Left renal cortex interstitium (tissue), 4 donors: ENCODE data around the gene CHCT1. TPM values are rescaled to one million over a fixed set of nuclear protein-coding genes. Genes with fewer than 3 reads are reported as not detected.

Source experiments
- DNase-seq, 4 donors: peaks; one replicate each; pipeline ENCODE4 v3.0.0-alpha.2; 2013; ENCODE audit warnings: low read depth in 4 of 4, low spot score in 2 of 4, missing footprints in 1 of 4
- polyA plus RNA-seq, 4 donors: library from polyadenylated mRNA; unstranded; fragments of 120-200 nt; gene quantifications; one replicate each; pipeline ENCODE4 v1.2.1, GENCODE V29; 2013; ENCODE audit not compliant: insufficient read length in 4 of 4

Gene CHCT1
- polyA plus RNA-seq, 4 donors, result 0.34 TPM; not detected in 3

GRCh38 chr17:60439501-60439900 lies 17.2 kb downstream of the CHCT1 start:
- DNase-seq, result no peak

- DNase-seq, result no peak
Measured at GRCh38 chr17:60442271-60443173, 20.2 kb downstream of the CHCT1 start.

- no peak for DNase-seq
Measured at GRCh38 chr17:60443713-60444112, 21.4 kb downstream of the CHCT1 start.

DNA sequence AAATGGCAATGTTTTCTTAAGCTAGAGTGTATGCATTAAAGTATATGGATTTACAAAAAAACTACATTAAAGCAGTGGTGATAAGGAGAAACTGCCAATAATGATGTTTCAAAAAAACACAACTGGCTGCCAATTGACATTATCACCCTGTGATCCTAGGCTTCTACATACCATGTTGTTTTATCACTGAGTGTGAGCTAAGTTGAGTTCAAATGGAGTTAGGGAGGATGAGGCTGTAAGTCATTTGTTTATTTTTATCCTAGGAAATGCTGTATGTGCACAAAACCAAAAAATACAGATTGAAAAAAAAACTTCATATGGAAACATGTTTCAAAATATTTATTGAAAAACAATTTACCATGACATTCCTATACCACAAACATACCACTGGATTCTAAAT lies 22.9 kb downstream of the CHCT1 start:
- no peak for DNase-seq

DNA sequence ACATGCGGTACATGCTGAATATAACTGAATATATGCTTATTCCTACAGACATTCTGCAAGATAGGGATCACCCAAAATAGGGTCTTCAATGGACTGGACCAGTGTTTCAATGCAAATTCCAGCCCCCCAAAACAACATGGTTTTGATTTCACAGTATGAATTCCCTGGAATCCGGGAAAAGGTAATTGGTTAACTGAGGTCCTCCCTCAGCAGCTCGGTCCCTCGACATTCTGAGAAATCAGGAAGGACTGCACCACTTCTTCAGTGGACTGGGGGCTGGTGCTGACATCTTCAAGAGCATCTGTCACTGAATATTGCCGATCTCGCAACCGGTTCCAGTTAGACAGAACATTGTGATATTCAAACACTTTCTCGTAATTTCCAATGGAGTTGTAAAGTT lies 25.1 kb downstream of the CHCT1 start:
- no peak for DNase-seq

DNA sequence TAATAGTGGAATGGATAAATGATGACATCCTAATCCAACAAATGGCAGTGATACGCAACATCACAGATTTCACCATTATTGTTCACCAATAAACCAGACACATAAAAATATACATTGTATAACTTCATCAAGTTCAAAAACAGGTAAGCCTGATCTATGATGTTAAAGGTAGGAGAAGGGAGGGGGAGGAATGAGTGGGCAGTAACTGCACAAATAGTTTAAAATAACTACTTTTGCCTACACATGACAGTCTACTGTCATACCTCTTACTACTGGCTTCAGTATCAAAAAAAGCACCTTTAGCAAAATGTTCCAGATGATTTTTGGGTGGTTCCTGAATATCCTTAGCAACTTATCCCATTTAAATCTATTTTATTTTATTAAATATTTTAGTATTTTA lies 28.8 kb downstream of the CHCT1 start:
- DNase-seq, result no peak

GRCh38 chr17:60451965-60452364 lies 29.7 kb downstream of the CHCT1 start:
- no peak for DNase-seq

GRCh38 chr17:60455378-60455777 lies 33.1 kb downstream of the CHCT1 start:
- no peak for DNase-seq

- DNase-seq, result no peak
Measured at GRCh38 chr17:60457148-60457547, 34.9 kb downstream of the CHCT1 start.

DNA sequence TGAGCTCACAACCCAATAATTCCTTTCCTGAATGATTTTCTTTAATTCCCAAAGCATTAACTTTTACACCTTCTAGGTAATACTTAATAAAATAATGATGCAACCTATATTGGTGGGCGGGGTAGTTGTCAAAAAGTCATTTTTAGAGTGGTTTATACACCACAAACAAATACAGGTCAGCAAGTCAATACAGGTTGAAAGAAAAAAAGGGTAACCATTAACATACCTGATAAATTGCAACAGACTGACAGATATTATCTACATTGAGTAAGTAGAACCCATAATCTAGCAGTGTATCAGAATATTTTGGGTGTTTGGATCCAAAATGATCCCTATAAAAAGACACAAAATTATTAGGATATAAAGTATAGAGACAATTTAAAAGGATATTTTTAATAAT lies 39.3 kb downstream of the CHCT1 start:
- DNase-seq, result no peak

DNA sequence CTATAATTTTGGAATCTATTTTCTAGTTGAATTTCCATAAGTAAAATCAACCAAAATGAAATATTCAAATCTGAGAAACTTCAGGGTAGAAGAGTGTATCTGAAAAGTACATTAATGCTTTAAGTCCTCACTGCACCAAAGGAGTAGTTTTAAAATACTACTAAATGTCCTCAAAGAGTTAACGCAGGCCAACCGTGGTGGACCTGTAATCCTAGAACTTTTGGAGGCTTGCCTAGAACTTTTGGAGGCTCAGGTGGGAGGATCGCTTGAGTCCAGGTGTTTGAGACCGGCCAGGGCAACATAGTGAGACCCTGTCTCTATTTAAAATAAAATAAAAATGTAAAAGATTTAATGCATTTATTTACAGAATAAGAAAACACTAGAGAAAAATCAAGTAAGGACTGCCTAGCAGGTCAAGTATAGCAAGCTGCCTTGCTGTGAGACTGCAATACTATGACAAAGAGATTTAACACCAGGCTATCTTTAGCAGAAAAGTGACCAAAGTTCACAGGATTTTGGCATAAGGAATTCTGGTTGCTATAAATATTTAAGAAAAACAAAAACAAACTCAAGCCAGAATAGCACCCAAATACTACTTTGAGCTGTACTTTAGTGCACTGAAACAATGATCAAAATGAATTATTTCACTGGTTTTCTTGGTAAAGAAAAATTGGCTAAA lies 41.0 kb downstream of the CHCT1 start:
- DNase-seq, result peak in 1 of 4 donors; percentile 32

DNA sequence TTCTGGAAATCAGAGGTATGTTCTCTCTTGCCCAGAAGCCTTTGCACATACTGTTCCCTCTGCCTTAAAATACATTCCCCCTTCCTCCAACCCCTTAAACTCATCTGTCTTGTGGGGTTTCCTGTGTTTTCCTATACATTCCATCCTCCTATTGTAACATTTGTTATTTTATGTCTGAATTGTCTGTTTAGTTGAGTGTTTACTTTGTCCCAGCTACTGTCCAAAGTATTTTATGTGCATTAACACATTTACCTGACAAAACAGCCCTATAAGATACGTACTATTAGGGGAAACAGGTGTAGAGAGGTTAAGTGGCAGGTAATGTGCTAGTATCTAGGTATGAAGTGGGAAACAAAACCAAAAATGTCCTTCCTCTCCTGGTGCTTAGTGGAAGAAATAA lies 42.1 kb downstream of the CHCT1 start:
- DNase-seq, result no peak

GRCh38 chr17:60468371-60468770 lies 46.1 kb downstream of the CHCT1 start:
- DNase-seq, result no peak

DNA sequence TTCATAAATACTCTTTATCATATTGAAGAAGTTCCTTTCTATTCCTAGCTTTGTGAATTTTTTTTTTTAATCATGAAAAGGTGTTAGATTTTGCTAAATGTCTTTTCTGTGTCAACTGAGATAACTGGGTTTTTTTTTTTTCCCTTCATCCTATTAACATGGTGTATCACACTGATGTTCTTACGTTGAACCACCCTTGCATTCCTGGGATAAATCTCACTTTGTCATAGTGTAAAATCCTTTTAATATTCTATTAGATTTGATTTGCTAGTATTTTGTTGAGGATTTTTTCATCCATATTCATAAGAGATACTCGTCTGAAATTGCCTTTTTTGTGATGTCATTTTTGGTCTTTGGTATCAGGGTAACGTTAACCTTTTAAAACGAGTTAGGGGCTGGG lies 49.2 kb downstream of the CHCT1 start:
- no peak for DNase-seq

DNA sequence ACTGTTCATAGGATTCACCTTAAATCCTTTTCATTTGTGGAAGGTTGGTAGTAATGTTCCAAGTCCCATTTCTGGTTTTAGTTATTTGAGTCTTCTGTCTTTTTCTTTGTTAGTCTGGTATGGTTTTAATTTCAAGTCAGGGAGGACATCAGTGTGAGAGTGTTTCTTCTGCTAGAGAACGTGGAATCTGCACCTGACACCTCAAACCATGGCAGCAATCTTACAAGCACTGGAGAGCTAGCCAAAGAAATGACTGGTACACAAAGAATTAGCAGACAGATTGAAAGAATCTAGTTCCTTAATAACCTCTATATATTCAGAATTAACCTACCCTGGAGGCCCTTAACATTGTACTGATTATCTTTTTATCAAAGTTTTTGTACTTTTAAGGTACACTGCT lies 50.2 kb downstream of the CHCT1 start:
- no peak for DNase-seq

DNA sequence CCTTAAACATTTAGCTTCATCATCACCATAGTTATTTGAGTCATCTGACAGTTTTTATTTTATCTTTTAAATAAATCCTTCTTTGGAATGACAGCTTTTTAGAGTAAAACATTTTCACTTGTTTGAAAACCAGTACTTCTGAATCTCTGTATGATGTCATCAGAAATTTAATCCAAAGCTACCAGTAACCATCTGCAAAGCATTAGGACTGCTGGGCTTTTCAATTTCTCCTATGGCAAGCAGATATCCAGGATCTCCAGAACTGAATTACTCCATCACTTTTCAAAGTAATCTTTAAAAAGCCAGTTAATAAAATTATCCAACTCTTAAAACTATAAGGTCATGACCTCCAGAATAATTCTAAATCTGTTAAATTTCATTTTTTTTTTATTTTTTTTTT lies 51.5 kb downstream of the CHCT1 start:
- no peak for DNase-seq

Other genes with a start within 250 kb of the CHCT1 start
- gene USP32, start 30.4 kb upstream of the CHCT1 start, polyA plus RNA-seq, result 10 to 100 TPM; 38.1 to 47.9 (median 41.4) TPM
- gene APPBP2, start 103.8 kb downstream of the CHCT1 start, polyA plus RNA-seq, result 10 to 100 TPM; 49.2 to 59.5 (median 54.1) TPM
- 10 to 100 TPM; 19.6 to 24.9 (median 20.9) TPM for gene PPM1D, start 177.7 kb downstream of the CHCT1 start, polyA plus RNA-seq